Chondrocyte (in vitro differentiated cells): ENCODE results near the gene UAP1. TPM values are rescaled to one million over a fixed set of nuclear protein-coding genes. Genes with fewer than 3 reads are reported as not detected.

Experiments used
- DNase-seq: peaks from one replicate; pipeline ENCODE4 v3.0.0; 2021; ENCODE audit warnings: mixed read lengths, low spot score
- H3K27ac Mint-ChIP-seq: one replicate; pipeline ENCODE4 v1.8.0; 2021; ENCODE audit warnings: mild to moderate bottlenecking, moderate library complexity, mixed read lengths; ENCODE audit not compliant: unreplicated experiment
- H3K27me3 Mint-ChIP-seq: 2 replicates; pipeline ENCODE4 v1.8.0; 2021; ENCODE audit warnings: low read depth, mixed read lengths
- H3K36me3 Mint-ChIP-seq: 2 replicates; pipeline ENCODE4 v1.8.0; 2021; ENCODE audit warnings: low read depth, mixed read lengths
- H3K4me1 Mint-ChIP-seq: 2 replicates; pipeline ENCODE4 v1.8.0; 2021; ENCODE audit warnings: low read depth, mild to moderate bottlenecking, mixed read lengths
- H3K4me3 Mint-ChIP-seq: one replicate; pipeline ENCODE4 v1.8.0; 2021; ENCODE audit warnings: mild to moderate bottlenecking, moderate library complexity, mixed read lengths; ENCODE audit not compliant: unreplicated experiment
- H3K9me3 Mint-ChIP-seq: 2 replicates; pipeline ENCODE4 v1.8.0; 2021; ENCODE audit warnings: low read depth, mixed read lengths
- CTCF ChIP-seq: fragments of 200-600 bp; sonication (generic); IDR thresholded peaks from 2 replicates; pipeline ENCODE4 v1.5.0; 2021; ENCODE audit warnings: antibody characterized with exemption, mild to moderate bottlenecking, moderate library complexity
- total RNA-seq: library from RNA; stranded (reverse); gene quantifications from 3 replicates; pipeline ENCODE4 v1.2.1, GENCODE V29; 2021

UAP1 gene
- total RNA-seq, 1 donor from 2014 or later = 49.6 TPM

- H3K27ac Mint-ChIP-seq = peak overlapping the region; percentile 71
- peaks cover 3% of the 10 kb centered on the region for H3K36me3 Mint-ChIP-seq
- no peak for DNase-seq
Observed at GRCh38 chr1:162649583-162649982, 88.1 kb downstream of the UAP1 start.

More at GRCh38 chr1:162649583-162649982, 88.1 kb downstream of the UAP1 start:
- Mint-ChIP-seq H3K9me3 (no peaks in the 10 kb centered on the region), H3K4me3 (no peak overlapping the region), H3K4me1 (peaks cover 58% of the 10 kb centered on the region), H3K27me3 (no peaks in the 10 kb centered on the region)
- no peak for TF ChIP-seq CTCF

Other genes with a start within 250 kb of the UAP1 start
- not detected in 3 replicates for gene SPATA46, start 184.9 kb upstream of the UAP1 start, total RNA-seq
- gene C1orf226, start 180.0 kb upstream of the UAP1 start, total RNA-seq = 5.9 to 6.4 TPM (median 6.1 TPM) in 3 replicates
- gene SH2D1B, start 149.6 kb upstream of the UAP1 start, total RNA-seq = not detected in 3 replicates
- 28.4 to 35.4 TPM (median 29.2 TPM) in 3 replicates for gene UHMK1, start 63.9 kb upstream of the UAP1 start, total RNA-seq
- gene DDR2, start 70.7 kb downstream of the UAP1 start, total RNA-seq = 103 to 182 TPM (median 172 TPM) in 3 replicates
- gene HSD17B7, start 229.0 kb downstream of the UAP1 start, total RNA-seq = 4.9 to 7.8 TPM (median 5.9 TPM) in 3 replicates